Type B pancreatic cell (in vitro differentiated cells): Measurements from ENCODE around the gene TSPAN5. TPM values are rescaled to one million over a fixed set of nuclear protein-coding genes. Genes with fewer than 3 reads are reported as not detected.
A peak's percentile ranks its signal among the peaks of the same experiment; 100 is the strongest.

Source experiments
- DNase-seq: peaks from one replicate; pipeline ENCODE4 v3.0.0; 2021; ENCODE audit warnings: mixed read lengths; ENCODE audit not compliant: unreplicated experiment; ENCODE audit errors: extremely low spot score
- H3K27ac Mint-ChIP-seq: 2 replicates; pipeline ENCODE4 v1.8.0; 2021; ENCODE audit warnings: mild to moderate bottlenecking, mixed read lengths
- H3K27me3 Mint-ChIP-seq: 2 replicates; pipeline ENCODE4 v1.8.0; 2021; ENCODE audit warnings: mixed read lengths
- H3K36me3 Mint-ChIP-seq: 2 replicates; pipeline ENCODE4 v1.8.0; 2021; ENCODE audit warnings: mixed read lengths
- H3K4me1 Mint-ChIP-seq: one replicate; pipeline ENCODE4 v1.8.0; 2021; ENCODE audit warnings: mixed read lengths; ENCODE audit not compliant: unreplicated experiment
- H3K4me3 Mint-ChIP-seq: 2 replicates; pipeline ENCODE4 v1.8.0; 2021; ENCODE audit warnings: mild to moderate bottlenecking, mixed read lengths
- H3K9me3 Mint-ChIP-seq: 2 replicates; pipeline ENCODE4 v1.8.0; 2021; ENCODE audit warnings: mixed read lengths
- CTCF ChIP-seq: fragments of 200-600 bp; sonication (generic); conservative IDR thresholded peaks from 2 replicates; pipeline ENCODE4 v1.5.0; 2021; ENCODE audit warnings: antibody characterized with exemption, mild to moderate bottlenecking
- total RNA-seq: library from RNA; stranded (reverse); gene quantifications from 2 replicates; pipeline ENCODE4 v1.2.1, GENCODE V29; 2021; ENCODE audit warnings: low replicate concordance

The TSPAN5 gene
- total RNA-seq, 1 donor from 2014 or later: 26.9 TPM

GRCh38 chr4:98585596-98585995 lies 72.8 kb downstream of the TSPAN5 start:
- no peak for TF ChIP-seq CTCF
- H3K4me1 Mint-ChIP-seq: peaks cover 33% of the 10 kb centered on the region
- H3K36me3 Mint-ChIP-seq: no peaks in the 10 kb centered on the region
- H3K4me3 Mint-ChIP-seq: no peak overlapping the region
- no peaks in the 10 kb centered on the region for H3K27me3 Mint-ChIP-seq
- H3K9me3 Mint-ChIP-seq: no peaks in the 10 kb centered on the region
- peak overlapping the region; percentile 21 for H3K27ac Mint-ChIP-seq
- DNase-seq: no peak

GRCh38 chr4:98584265-98584664 lies 74.1 kb downstream of the TSPAN5 start:
- Mint-ChIP-seq H3K9me3 (no peaks in the 10 kb centered on the region), H3K36me3 (no peaks in the 10 kb centered on the region), H3K27me3 (no peaks in the 10 kb centered on the region), H3K4me1 (peaks cover 41% of the 10 kb centered on the region), H3K4me3 (no peak overlapping the region), H3K27ac (no peak overlapping the region)
- no peak for DNase-seq
- TF ChIP-seq CTCF: no peak

- peak overlapping the region; percentile 19 for H3K27ac Mint-ChIP-seq
- peaks cover 43% of the 10 kb centered on the region for H3K4me1 Mint-ChIP-seq
- no peaks in the 10 kb centered on the region for H3K27me3 Mint-ChIP-seq
- no peak overlapping the region for H3K4me3 Mint-ChIP-seq
- no peaks in the 10 kb centered on the region for H3K9me3 Mint-ChIP-seq
- H3K36me3 Mint-ChIP-seq: no peaks in the 10 kb centered on the region
- no peak for DNase-seq
- TF ChIP-seq CTCF: no peak
Measured at GRCh38 chr4:98583265-98583664, 75.1 kb downstream of the TSPAN5 start.

GRCh38 chr4:98581126-98581525 lies 77.3 kb downstream of the TSPAN5 start:
- no peak for DNase-seq
- Mint-ChIP-seq H3K27me3 (no peaks in the 10 kb centered on the region), H3K36me3 (peaks cover 2% of the 10 kb centered on the region), H3K27ac (no peak overlapping the region), H3K4me3 (no peak overlapping the region), H3K4me1 (peaks cover 35% of the 10 kb centered on the region), H3K9me3 (no peaks in the 10 kb centered on the region)
- no peak for TF ChIP-seq CTCF

- no peak overlapping the region for H3K4me3 Mint-ChIP-seq
- TF ChIP-seq CTCF: no peak
- H3K4me1 Mint-ChIP-seq: peaks cover 34% of the 10 kb centered on the region
- H3K9me3 Mint-ChIP-seq: peaks cover 4% of the 10 kb centered on the region
- H3K36me3 Mint-ChIP-seq: peaks cover 11% of the 10 kb centered on the region
- no peak for DNase-seq
- H3K27ac Mint-ChIP-seq: no peak overlapping the region
- no peaks in the 10 kb centered on the region for H3K27me3 Mint-ChIP-seq
Measured at GRCh38 chr4:98577956-98578355, 80.5 kb downstream of the TSPAN5 start.

GRCh38 chr4:98574816-98575215 lies 83.6 kb downstream of the TSPAN5 start:
- Mint-ChIP-seq H3K4me1 (peaks cover 27% of the 10 kb centered on the region), H3K27me3 (no peaks in the 10 kb centered on the region), H3K36me3 (peaks cover 11% of the 10 kb centered on the region), H3K27ac (peak overlapping the region; percentile 44), H3K4me3 (no peak overlapping the region), H3K9me3 (peaks cover 4% of the 10 kb centered on the region)
- no peak for TF ChIP-seq CTCF
- DNase-seq: no peak
